Suppressor macrophage treated with lipopolysaccharide for 1 hour (primary cell): ENCODE measurements around the gene FADS1.

Experiments used
- DNase-seq, 3 donors: peaks; one replicate each; pipeline ENCODE4 v3.0.0-alpha.2; 2020 to 2022

Gene FADS1

DNA sequence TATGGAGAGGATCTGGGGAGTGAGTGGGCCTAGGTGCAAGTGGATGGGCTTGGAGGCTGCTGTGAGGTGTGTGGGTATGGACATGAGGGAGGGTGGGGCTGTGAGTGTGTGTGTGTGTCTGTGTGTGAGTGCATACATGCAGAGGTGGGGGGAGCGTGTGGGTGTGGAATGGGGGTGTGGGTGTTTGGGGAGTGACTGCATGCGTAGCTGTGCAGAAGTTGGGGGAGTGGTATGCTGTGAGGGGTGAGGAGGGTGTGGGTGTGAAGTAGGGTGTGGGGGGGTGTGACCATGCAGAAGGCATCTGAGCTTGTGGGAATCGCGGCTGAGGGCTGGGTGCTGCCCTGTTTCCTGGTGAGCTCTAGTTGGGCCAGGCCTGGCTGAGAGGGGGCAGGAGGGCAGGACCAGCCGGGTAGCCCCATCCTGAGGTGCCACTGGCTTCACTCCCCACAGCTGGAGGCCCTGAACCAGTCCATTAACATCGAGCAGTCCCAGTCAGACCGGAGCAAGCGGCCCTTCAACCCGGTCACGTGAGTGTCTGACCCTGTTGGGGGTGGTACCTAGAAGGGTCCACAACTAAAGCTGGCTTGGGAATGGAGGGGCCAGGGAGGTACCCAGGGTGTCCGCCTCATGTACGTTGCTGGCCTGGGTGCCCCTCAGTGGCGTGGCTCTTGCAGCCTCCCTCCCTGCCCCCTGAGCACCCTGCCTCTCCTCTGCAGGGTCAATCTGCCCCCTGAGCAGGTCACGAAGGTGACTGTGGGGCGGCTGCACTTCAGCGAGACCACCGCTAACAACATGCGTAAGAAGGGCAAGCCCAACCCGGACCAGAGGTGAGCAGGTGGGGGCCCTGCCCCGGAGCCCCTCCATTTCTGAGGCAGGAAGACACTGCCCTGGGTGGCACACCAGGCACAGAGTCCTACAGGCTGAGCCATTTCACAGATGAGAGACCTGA is 40.9 kb downstream of the FADS1 start:
- no peak for DNase-seq

DNA sequence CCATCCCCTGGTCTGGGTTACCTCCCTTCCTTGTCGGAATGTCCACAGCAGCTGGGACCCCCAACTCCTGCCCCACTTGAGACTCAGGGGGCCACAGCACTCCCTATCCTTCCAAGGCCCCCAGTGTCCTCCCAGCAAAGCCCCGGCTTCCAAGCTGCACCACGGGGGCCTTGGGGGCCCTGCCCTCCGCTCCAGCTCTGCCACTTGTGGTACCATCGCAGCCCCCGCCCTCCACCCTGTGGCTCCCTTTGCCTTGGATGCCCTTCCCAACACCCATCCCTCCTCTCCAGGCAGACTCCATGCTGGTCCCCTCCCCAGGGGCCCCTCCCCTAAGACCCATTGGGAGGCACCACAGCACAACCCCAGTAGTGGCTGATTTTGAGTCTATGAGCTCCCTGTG is 41.7 kb downstream of the FADS1 start:
- no peak for DNase-seq

DNA sequence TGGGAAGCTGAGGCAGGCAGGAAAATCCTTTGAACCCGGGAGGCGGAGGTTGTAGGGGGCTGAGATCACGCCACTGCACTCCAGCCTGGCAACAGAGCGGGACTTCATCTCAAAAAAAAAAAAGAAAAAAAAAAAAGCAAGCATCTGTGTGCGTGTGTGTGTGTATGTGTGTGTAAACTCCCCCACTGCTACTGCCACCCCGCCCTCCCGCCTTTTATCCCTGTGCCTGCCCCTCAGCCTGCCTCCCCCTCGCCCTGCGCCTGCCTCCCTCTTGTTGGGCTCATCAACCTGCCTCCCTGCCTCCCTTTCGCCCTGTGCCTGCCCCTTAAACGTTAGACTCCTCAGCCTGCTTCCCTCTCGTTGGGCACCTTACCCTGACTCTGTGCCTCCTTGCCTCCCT is 42.4 kb downstream of the FADS1 start:
- no peak for DNase-seq

DNA sequence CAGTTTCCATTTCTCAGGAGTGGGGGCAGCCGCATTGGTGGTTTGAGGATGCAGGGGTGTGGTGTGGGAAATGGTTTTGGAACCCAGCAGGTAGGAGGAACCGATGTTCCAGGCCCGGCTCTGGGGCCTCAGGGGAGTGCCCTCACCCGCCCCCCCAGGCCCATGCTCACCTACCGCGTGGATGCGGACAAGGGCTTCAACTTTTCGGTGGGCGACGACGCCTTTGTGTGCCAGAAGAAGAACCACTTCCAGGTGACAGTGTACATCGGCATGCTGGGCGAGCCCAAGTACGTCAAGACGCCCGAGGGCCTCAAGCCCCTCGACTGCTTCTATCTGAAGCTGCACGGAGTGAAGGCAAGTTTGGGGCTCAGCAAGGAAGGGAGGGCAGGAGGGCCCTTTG is 43.0 kb downstream of the FADS1 start:
- no peak for DNase-seq

DNA sequence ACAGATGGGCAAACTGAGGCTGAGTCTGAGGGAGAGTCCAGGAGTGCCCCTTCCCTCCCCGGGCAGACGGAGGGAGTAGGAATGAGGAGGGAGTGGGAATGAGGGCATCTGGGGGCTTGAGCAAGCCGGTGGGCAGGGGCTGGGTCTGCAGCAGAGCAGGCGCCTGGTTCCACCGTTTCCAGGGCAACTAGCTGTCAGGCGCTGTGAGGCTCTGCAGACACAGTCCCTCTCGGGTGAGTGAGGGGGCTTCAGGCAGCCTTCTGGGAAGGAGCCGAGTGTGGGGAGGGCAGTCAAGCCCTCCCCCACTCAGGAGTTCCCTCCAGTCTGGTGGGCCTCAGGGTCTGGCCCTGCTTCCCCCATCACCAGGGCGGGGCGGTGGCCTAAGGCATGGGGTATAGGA is 43.4 kb downstream of the FADS1 start:
- no peak for DNase-seq

DNA sequence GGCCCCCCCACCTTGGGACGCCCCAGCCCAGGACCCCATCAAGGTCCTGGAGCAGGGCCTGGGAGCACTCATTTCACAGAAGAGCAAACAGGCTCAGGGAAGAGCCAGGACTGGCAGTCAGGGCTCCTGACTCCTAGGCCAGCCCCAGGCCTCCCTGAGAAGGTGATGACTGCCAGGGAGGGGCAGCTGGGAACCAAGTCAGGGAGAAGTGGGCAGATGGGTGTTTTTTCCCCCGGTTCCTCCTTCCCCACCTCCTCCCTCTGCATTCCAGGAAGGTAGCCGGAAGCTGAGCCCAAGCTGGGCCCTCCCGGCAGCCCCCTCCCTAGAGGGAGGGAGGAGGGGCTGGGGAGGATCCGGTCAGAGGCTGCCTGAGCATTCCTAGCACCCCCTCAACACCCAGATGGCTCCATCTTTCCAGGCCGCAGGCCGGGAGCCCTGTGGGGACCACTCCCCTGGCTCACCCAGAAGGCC is 44.8 kb downstream of the FADS1 start:
- no peak for DNase-seq

DNA sequence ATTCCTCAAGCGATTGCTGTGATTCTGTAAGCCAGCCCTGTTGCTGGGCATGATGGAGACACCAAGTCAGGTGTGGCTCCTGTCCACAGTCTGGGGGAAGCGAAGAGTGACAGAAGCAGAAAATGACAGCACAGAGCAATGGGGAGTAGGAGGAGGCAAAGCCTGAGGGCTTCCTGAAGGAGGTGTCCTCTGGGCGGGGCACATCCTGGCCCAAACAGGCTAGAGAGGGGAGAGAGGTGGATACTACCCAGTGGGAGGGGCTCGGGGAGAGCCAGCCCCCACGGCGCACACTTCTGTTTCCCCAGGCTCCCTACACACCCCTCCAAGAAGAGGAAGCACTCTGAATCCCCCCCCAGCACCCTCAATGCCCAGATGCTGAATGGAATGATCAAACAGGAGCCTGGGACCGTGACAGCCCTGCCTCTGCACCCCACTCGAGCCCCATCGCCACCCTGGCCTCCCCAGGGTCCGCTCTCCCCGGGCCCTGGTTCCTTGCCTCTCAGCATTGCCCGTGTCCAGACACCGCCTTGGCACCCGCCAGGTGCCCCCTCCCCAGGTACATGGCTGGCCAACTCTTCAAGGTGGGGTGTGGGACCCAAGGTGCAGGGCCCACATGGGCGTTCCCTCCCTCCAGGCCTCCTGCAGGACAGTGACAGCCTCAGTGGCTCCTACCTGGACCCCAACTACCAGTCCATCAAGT is 45.5 kb downstream of the FADS1 start:
- no peak for DNase-seq

DNA sequence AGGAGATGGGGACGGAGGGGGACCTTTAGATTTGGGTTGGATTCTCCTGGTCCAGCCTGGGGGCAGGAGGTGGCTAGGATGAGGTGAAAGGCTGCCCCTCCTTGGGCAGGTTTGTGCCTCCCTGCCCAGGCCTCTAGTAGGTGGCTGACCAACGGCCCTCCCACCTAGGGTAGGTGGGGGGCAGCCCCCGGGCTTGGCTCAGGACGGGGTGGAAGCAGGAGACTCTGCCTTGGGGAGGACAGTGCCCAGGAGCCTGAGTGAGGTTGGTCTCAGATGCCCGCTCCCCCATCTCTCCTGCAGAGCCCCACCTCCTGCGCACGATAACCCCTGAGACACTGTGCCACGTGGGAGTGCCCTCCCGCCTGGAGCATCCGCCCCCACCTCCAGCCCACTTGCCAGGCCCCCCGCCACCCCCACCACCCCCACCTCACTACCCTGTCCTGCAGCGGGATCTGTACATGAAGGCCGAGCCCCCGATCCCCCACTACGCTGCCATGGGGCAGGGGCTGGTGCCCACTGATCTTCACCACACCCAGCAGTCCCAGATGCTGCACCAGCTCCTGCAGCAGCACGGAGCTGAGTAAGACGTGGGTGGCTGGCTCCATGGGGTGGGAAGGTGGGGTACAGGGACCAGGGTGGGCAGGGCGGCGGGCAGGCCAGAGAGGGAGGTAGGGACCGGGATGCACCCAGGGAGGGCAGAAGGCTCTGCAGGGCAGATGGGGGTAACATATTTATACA is 46.7 kb downstream of the FADS1 start:
- DNase-seq = no peak

DNA sequence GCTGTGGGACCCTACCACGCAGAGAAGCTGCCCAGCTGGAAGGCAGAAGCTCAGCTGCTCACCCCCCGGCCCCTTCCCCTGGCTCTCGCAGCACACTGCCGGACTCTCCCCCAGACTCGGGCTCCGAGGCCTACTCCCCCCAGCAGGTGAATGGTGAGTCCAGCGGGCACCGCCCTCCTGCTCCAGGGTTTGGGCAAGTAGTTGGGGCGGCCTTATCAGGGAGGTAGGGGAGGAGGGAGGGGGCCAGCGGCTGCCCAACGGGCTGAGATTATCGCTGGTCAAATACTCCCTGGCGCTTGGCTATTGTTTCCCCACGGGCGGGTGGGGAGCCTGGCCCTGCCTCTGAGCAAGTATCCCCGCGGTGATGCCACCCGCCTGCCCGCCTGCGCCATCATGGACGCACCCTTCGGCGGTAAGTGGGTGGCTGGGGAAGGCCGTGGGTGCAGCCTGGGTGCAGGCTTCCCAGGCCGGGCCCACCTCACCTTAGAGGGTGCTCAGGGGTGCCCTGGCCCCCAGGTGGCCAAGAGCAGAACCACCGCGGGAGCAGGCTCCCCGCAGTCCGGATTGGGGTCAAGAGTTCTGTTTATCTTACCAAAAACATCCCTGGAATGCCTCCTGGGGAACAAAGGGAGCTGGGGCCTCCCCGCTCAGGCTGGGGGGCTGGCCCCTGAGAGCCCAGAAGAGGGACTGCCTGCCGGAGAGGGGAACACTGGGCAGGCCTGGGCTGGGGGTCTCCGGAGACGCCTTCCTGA is 47.5 kb downstream of the FADS1 start:
- DNase-seq = no peak

DNA sequence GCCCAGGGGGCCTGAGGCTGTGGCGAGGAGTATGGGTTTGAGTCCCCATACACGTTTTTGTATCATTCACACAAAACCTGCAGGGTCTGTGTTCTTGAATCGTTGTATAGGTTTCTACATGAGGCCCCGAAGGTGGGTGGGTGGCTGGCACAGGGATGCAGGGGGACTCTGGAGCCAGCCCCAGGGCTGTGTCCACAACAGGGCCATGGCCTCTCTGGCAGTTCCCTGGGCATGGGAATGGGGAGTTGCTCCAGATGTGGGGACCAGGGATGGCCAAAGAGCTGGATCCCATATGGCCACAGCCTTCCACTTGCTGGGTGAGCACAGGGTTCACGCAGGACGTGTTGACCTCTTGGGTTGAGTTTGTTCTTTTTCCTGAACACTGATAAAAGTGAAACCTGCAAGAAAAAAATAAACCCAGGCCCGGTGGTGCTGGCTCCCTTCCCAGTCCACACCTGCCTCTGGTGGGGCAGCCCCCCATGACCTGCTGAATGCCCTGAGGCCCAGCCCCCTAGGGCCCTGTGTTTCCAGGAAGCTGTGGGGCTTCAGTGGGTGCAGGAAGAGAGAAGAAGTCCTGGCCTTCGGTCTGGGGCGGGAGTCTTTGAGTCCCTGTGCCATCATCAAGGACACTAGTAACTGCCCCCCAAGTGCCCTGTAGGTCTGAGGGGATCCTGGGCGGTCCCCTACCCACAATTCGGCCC is 48.3 kb downstream of the FADS1 start:
- DNase-seq = no peak

DNA sequence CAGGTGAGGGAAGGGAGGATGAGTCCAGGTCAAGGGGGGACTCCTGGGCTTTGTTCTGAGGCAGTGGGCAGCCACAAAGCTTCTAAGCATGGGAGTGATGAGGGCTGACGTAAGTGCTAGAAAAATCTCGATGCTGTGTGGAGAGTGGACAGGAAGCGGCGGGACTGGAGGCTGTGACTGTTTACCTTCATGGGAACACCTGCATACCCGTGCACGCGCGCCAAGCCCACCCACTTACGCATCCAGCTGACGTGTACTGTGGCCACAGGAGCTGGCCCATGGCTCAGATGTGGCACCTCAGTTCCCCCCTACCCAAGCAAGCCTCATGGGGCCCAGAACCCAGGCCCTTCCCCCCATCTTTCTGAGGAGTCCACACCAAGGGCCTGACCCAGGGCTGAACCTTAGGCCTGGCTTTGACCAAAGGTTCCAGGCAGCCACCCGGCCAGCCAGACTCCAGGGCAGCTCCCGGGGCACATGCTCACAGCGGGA is 50.4 kb downstream of the FADS1 start:
- no peak for DNase-seq

DNA sequence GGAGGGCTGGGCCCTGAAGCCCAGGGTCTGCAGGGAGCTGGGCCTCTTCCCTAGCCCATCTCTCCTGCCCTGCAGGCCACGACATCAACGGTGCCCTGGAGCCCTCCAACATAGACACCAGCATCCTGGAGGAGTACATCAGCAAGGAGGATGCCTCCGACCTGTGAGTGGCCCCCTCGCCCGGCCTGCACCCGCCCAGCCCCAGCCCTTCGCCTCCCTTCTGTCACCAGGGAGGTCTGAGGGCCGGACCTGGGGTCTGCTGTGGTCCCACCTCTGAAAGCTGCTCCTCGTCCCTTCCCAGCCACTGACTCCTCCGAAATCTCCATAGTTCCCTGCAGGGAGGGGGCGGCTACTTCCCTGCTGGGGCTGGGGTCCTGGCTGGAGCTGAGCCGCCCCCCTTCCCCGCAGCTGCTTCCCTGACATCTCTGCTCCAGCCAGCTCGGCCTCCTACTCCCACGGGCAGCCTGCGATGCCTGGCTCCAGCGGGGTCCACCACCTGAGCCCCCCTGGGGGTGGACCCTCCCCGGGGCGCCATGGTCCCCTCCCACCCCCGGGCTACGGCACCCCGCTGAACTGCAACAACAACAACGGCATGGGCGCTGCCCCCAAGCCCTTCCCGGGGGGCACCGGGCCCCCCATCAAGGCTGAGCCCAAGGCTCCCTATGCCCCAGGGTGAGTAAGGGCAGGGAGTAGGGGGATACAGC is 51.1 kb downstream of the FADS1 start:
- DNase-seq = no peak

DNA sequence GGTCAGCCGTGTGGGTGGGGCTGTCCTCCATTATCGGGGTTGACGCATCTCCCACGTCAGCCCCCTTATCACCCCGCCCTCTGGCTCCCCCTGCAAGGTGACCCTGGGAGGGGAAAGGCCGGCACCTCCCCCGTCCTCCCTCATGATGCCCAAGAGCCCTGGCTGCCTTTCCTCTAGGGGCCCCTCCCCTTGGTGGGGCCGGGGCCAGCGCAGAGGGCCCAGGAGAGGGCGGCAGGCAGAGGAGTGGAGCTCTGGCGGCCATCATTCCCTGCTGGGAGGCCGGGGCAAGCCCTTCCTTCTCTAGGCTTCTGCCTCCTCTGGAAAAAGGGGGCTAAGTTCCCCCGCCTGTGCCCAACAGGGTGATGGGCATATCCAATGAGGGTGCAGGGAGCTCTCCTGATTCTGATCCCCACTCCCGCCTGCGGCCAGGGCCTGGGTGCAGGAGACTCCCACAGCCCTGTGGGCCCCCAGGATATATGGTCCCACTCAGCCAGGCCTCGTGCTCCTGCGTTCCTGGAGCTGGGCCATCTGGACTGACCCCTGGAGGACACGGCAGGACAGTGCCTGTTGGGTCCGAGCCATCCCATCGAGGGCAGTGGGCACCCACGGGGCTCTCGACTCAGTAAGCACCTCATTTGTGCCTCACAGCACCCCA is 52.1 kb downstream of the FADS1 start:
- DNase-seq = no peak

DNA sequence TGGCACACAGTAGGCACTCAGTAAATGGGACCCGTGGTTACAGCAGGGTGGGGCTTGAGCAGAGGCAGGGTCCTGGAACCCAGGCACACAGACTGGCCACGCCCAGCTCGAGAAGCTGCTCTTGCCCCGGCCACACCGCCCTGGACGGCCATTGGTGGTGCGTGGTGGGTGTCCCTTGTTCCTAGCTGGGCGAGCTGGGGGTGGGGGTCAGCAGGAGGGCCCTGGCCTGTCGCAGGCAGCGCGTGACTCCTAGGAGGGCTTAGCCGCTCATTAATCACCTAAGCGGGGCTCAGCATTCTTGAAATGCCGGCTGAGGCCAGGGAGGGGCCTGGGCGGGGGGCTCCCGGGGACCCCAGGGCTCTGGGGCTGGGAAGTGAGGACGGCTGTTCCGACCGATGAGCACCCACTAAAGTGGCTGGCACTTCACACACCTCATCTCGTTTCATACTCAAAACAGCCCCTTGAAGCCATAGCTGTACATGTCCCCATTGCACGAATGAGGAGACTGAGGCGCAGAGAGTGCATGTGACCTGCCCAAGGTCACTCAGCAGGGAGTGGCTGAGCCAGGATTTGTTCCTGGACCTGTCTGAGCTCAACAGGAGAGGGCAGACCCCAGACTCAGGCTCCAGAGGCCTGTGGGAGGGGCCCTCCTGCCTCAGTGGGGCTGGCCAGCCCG is 52.7 kb downstream of the FADS1 start:
- no peak for DNase-seq

DNA sequence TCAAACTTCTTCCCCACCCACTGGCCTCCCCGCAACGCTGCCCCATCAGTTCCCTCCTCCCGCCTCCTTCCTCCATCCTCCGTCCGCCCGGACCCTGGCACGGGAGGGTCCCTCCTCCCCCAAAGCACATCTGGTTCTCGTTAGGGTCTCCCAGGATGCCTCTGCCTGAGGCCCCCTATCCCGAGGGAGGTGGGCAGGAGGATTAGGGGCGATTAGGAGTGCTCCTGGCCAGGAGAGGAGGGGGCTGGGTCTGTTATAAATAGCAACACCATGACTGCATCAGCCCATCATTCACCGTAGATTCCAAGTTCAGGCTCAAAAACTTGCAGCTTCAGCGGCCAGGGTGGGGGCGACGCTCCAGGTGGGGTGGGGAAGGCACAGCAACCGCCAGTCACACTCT is 54.0 kb downstream of the FADS1 start:
- no peak for DNase-seq

DNA sequence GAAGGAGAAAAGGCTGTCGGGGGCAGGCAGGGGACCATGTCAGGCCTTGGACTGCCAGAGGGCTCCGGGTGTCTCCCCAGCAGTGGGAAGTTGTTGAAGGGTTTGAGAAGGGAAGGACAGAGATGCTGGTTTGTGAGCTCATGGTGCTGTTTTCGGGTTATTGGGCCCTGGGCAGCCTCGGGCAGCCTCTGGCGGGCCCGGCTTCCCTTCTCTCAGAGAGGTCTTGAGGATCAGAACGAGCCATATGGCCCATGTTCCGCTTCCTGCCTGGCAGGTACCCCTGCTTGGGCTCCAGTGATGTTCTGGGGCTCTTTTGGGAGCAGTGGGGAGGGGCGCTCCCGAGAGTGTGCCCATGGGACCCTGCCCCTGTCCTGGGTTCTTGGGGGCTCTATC is 54.6 kb downstream of the FADS1 start:
- DNase-seq = no peak

DNA sequence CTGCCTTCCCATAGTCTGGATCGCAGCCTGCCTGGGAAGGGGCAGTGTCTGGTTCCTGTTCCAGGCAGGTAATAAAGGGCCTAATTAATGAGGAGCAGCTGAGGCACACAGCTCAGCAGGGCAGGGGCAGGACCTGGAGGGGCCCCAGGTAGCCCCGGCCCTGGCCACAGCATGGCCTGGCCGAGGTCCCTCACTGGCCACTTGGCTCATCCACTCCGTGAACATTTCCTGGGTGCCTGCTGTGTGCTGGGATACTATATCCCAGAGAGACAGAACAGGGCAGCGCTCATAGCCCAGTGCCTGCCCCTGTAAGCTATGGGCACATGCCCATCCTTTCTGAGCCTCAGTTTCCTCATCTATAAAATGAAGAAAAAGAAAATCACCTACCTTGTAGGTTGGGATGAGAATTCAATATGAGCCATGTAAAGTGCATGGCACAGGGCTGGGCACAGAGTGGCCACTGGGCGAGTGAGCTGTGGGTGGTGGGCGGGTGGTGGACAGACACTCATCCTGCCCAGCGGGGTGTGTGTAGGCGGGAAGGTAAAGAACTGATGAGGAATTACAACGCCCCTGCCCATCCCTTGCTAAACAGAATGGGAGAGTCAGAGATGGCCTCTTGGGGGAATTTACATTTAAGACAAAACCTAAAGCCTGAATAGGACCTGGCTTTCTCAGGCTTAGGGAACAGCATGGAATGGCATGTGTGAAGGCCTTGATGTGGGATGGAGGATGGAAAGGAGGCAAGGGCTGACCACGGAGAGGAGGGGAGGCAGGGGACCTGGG is 55.2 kb downstream of the FADS1 start:
- DNase-seq = peak; percentile 28 to 39 (median 33)

DNA sequence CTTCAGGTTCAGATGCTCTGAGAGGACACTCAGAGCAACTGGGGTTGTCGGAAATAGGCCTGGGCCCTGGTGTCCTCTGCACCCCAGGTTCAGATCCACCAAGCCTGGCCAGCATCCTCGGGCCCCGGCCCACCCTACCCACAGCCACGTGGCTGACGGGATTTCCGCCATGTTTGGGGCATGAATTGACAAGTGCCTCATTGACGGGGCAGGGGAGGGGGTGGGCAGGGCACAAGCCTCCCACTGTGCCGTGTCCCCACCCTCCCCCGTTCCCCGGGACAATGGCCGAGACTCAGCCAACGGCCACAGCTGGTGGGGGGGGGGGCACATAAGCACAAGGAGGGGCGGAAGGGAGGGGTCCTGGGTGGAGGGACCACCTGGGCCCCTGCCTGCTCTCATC is 55.9 kb downstream of the FADS1 start:
- no peak for DNase-seq

DNA sequence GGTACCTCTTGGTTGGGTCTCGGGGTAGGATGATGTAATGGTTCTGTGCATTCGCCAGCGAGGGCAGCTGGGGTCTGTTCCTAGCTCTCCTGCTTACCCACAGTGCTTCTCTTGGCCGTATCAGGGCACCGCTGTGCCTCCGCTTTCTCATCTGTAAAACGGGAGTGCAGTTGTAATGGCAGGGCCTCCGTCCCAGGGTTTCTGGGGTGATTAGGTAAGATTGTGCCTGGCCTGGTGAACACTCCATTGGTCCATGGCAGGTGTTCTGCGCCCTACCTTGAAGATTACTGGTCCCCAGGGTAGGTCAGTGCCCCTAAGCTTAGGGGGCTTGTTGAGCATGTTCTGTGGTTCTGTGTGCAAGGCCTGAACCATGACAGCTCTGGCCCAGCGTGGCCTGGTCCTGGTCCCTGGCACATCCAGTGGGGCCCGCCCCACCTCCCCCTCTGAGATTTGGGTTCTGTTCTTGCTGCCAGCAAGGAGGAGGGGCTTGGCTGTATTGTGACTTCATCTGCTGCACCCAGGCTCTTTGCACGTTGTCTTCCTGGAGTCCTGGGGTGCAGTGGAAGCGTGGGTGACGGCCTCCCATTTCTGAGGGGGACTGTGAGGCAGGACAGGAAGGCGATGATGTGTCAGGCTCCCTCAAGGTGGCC is 59.5 kb downstream of the FADS1 start:
- no peak for DNase-seq
